IMR-90 (cell line): ENCODE measurements around the gene AMOTL1. TPM values are rescaled to one million over a fixed set of nuclear protein-coding genes. Genes with fewer than 3 reads are reported as not detected.

ENCODE experiments used
- ATAC-seq: fragments of 200-7000 bp; cut with Tn5 transposase; 2 replicates; pipeline ENCODE4 v1.9.1; 2020; ENCODE audit warnings: low read depth, mild to moderate bottlenecking, moderate library complexity
- BruUV-seq: library from RNA; stranded (reverse); fragments of 400-500 nt; replicated peaks from 2 replicates; lab custom pipeline; 2021; lab: Mats Ljungman, UMichigan
- CTCF ChIA-PET: fragments of 300-600 bp; formaldehyde crosslinking; extraction: SDS; loops from one replicate; lab custom pipeline; 2021; ENCODE audit warnings: antibody characterized with exemption; lab: Yijun Ruan, JAX
- POLR2A ChIA-PET: fragments of 300-600 bp; sonication (Branson Sonifier 250); formaldehyde crosslinking; loops from one replicate; lab custom pipeline; 2022; ENCODE audit warnings: antibody characterized with exemption; ENCODE audit not compliant: unreplicated experiment; lab: Charles Lee
- DNase-seq: peaks from one replicate; pipeline ENCODE4 v3.0.0; 2013
- H2AFZ ChIP-seq: replicated peaks from 2 replicates; pipeline ENCODE3; 2013; ENCODE audit warnings: low read length, mild to moderate bottlenecking; ENCODE audit not compliant: poor library complexity
- H2AK5ac ChIP-seq: 2 replicates; pipeline ENCODE4 v1.6.1; 2013; ENCODE audit warnings: low read depth, low read length, inconsistent platforms
- H2AK9ac ChIP-seq: replicated peaks from 2 replicates; pipeline ENCODE3; 2013; ENCODE audit warnings: mild to moderate bottlenecking, low read depth, low read length, moderate library complexity; ENCODE audit not compliant: poor library complexity
- H2BK120ac ChIP-seq: 2 replicates; pipeline ENCODE4 v1.6.1; 2013; ENCODE audit warnings: low read depth, low read length, inconsistent platforms
- H2BK15ac ChIP-seq: 3 replicates; pipeline ENCODE4 v1.6.1; 2013; ENCODE audit warnings: low read depth, low read length, inconsistent platforms
- H2BK20ac ChIP-seq: 2 replicates; pipeline ENCODE4 v1.6.1; 2013; ENCODE audit warnings: low read depth, mild to moderate bottlenecking, inconsistent platforms, low read length, moderate library complexity
- H2BK5ac ChIP-seq: 2 replicates; pipeline ENCODE4 v1.6.1; 2013; ENCODE audit warnings: mild to moderate bottlenecking, low read depth, low read length, inconsistent platforms; ENCODE audit not compliant: poor library complexity, severe bottlenecking
- H3K14ac ChIP-seq: replicated peaks from 2 replicates; pipeline ENCODE4 v1.6.1; 2013; ENCODE audit warnings: low read depth, low read length, inconsistent platforms
- H3K18ac ChIP-seq: 2 replicates; pipeline ENCODE4 v1.6.1; 2013; ENCODE audit warnings: low read depth, low read length, control low read depth
- H3K23ac ChIP-seq: 2 replicates; pipeline ENCODE4 v1.6.1; 2013; ENCODE audit warnings: low read depth, low read length, inconsistent platforms
- H3K27ac ChIP-seq: 2 replicates; pipeline ENCODE4 v1.5.1; 2013; ENCODE audit warnings: mild to moderate bottlenecking, control low read depth, low read length; ENCODE audit not compliant: insufficient read depth
- H3K27me3 ChIP-seq: 2 replicates; pipeline ENCODE4 v1.6.1; 2013; ENCODE audit warnings: low read length; ENCODE audit not compliant: control insufficient read depth, insufficient read depth
- H3K36me3 ChIP-seq: 2 replicates; pipeline ENCODE4 v1.6.1; 2013; ENCODE audit warnings: low read length, mixed read lengths; ENCODE audit not compliant: control insufficient read depth, insufficient read depth
- H3K4ac ChIP-seq: 2 replicates; pipeline ENCODE4 v1.6.1; 2013; ENCODE audit warnings: low read depth, low read length, inconsistent platforms
- H3K4me1 ChIP-seq: 2 replicates; pipeline ENCODE4 v1.6.1; 2013; ENCODE audit warnings: low read length, mixed read lengths; ENCODE audit not compliant: control insufficient read depth, insufficient read depth
- H3K4me2 ChIP-seq: 2 replicates; pipeline ENCODE4 v1.6.1; 2013; ENCODE audit warnings: low read depth, mild to moderate bottlenecking, control low read depth, low read length, moderate library complexity
- H3K4me3 ChIP-seq: 2 replicates; pipeline ENCODE4 v1.5.1; 2013; ENCODE audit warnings: low read depth, mild to moderate bottlenecking, control low read depth, low read length, moderate library complexity; ENCODE audit not compliant: insufficient read depth
- H3K56ac ChIP-seq: 2 replicates; pipeline ENCODE4 v1.6.1; 2013; ENCODE audit warnings: low read length, inconsistent platforms; ENCODE audit not compliant: insufficient read depth; ENCODE audit errors: extremely low read depth
- H3K79me1 ChIP-seq, 2 experiments: 2 replicates each; pipeline ENCODE4 v1.6.1; 2013; ENCODE audit warnings: low read length in 2 of 2, inconsistent platforms in 1 of 2, low read depth in 1 of 2
- H3K9ac ChIP-seq: 2 replicates; pipeline ENCODE4 v1.6.1; 2013; ENCODE audit warnings: low read depth, low read length, control low read depth
- H3K9me1 ChIP-seq: 2 replicates; pipeline ENCODE4 v1.6.1; 2013; ENCODE audit warnings: low read length, inconsistent platforms; ENCODE audit not compliant: insufficient read depth
- H3K9me3 ChIP-seq: 2 replicates; pipeline ENCODE4 v1.6.1; 2013; ENCODE audit warnings: low read length; ENCODE audit not compliant: control insufficient read depth, insufficient read depth
- H4K20me1 ChIP-seq: 2 replicates; pipeline ENCODE4 v1.6.1; 2013; ENCODE audit warnings: low read length, inconsistent platforms; ENCODE audit not compliant: insufficient read depth
- H4K5ac ChIP-seq: 2 replicates; pipeline ENCODE4 v1.6.1; 2013; ENCODE audit warnings: mild to moderate bottlenecking, low read depth, low read length, control low read depth
- H4K8ac ChIP-seq, 2 experiments: 2 replicates each; pipeline ENCODE4 v1.6.1; 2013; ENCODE audit warnings: low read depth in 2 of 2, low read length in 2 of 2, control low read depth in 1 of 2, inconsistent platforms in 1 of 2
- H4K91ac ChIP-seq: 2 replicates; pipeline ENCODE4 v1.6.1; 2013; ENCODE audit warnings: low read depth, low read length, inconsistent platforms; ENCODE audit not compliant: insufficient read depth
- ELK1 ChIP-seq: fragments of 150-350 bp; IDR thresholded peaks from 2 replicates; pipeline ENCODE4 v1.6.1; 2016; ENCODE audit warnings: low read depth, mild to moderate bottlenecking, low read length, moderate library complexity, borderline replicate concordance
- FOS ChIP-seq: fragments of 150-350 bp; IDR thresholded peaks from 2 replicates; pipeline ENCODE4 v1.6.1; 2016; ENCODE audit warnings: low read depth, low read length
- MAFK ChIP-seq: IDR thresholded peaks from 2 replicates; pipeline ENCODE4 v1.6.1; 2012; ENCODE audit warnings: low read depth, low read length, improper control_type of control experiment
- MAZ ChIP-seq: IDR thresholded peaks from 2 replicates; pipeline ENCODE4 v1.6.1; 2012; ENCODE audit warnings: low read depth, mild to moderate bottlenecking, low read length, improper control_type of control experiment, moderate library complexity, borderline replicate concordance
- MXI1 ChIP-seq: IDR thresholded peaks from 2 replicates; pipeline ENCODE4 v1.6.1; 2012; ENCODE audit warnings: low read depth, mild to moderate bottlenecking, low read length, moderate library complexity, borderline replicate concordance
- RAD21 ChIP-seq: IDR thresholded peaks from 2 replicates; pipeline ENCODE4 v1.6.1; 2012; ENCODE audit warnings: low read length, improper control_type of control experiment
- RCOR1 ChIP-seq: IDR thresholded peaks from 2 replicates; pipeline ENCODE4 v1.6.1; 2012; ENCODE audit warnings: mild to moderate bottlenecking, low read length, improper control_type of control experiment; ENCODE audit not compliant: insufficient replicate concordance
- USF2 ChIP-seq: fragments of 150-350 bp; IDR thresholded peaks from 2 replicates; pipeline ENCODE4 v1.6.1; 2017; ENCODE audit warnings: mild to moderate bottlenecking, antibody characterized with exemption, low read length, low read depth
- dilution Hi-C: fragments of 300-500 bp; cut with HindIII; formaldehyde crosslinking; loops from one replicate; pipeline ENCODE4 v1.14.3; 2018; ENCODE audit warnings: low sequenced_read_pairs; ENCODE audit not compliant: unreplicated experiment
- in situ Hi-C: fragments of 300-500 bp; cut with MboI; formaldehyde crosslinking; loops from 3 replicates; pipeline ENCODE4 v1.14.3; 2019; ENCODE audit warnings: low sequenced_read_pairs, inconsistent platforms, mixed read lengths
- intact Hi-C: fragments of 100-400 bp; cut with micrococcal nuclease; formaldehyde crosslinking; loops from 2 replicates; pipeline ENCODE4 v1.10.0; 2022
- polyA plus RNA-seq, 3 experiments: library from polyadenylated mRNA; depleted of rRNA; stranded (reverse); fragments of >200 nt; gene quantifications; 2 replicates each; pipeline ENCODE4 v1.2.3, GENCODE V29; 2012; ENCODE audit warnings: low replicate concordance in 1 of 3
- total RNA-seq: library from RNA; depleted of rRNA; stranded (reverse); fragments of >200 nt; gene quantifications from 2 replicates; pipeline ENCODE4 v1.2.3, GENCODE V29; 2012

The AMOTL1 gene
- total and polyA plus RNA-seq, 2 of the 4 experiments (the other 2 are of a cell fraction) = 18.6 to 49.5 TPM

GRCh38 chr11:94828088-94828487, 59.9 kb downstream of the AMOTL1 start:
- in situ Hi-C loops (no loop called here), intact Hi-C loops (no loop called here), dilution Hi-C loops (no loop called here)
- no peaks in the 10 kb centered on the region; the same call in 1 of the 2 replicates for H4K20me1 ChIP-seq
- H2BK120ac ChIP-seq = no peak overlapping the region
- H2AK5ac ChIP-seq = no peak overlapping the region
- H3K4ac ChIP-seq = no peak overlapping the region
- H3K9me1 ChIP-seq = peaks cover 10% of the 10 kb centered on the region
- H3K36me3 ChIP-seq = peaks cover 62% of the 10 kb centered on the region
- H2BK20ac ChIP-seq = no peak overlapping the region
- DNase-seq (no peak), ATAC-seq (no peak)
- no peak overlapping the region for H3K23ac ChIP-seq
- H3K9ac ChIP-seq = no peak overlapping the region
- no peak overlapping the region for H3K27ac ChIP-seq
- no peak overlapping the region for H3K18ac ChIP-seq
- CTCF ChIA-PET = interaction anchor here (1.0 kb wide), 1 partner anchor 87 kb away, joined by 3 read pairs; no protein-coding TSS in a partner anchor
- H2BK5ac ChIP-seq = no peak overlapping the region
- H4K5ac ChIP-seq = no peak overlapping the region
- no peak overlapping the region for H2AK9ac ChIP-seq
- H3K14ac ChIP-seq = no peak overlapping the region
- no peak overlapping the region for H4K91ac ChIP-seq
- no peak overlapping the region for H3K56ac ChIP-seq
- POLR2A ChIA-PET = no interaction called here
- H4K8ac ChIP-seq = no peak overlapping the region
- no peak overlapping the region for H2AFZ ChIP-seq
- H3K4me3 ChIP-seq = no peak overlapping the region
- H3K4me2 ChIP-seq = no peak overlapping the region
- H3K79me1 ChIP-seq = peaks cover 51 to 68% of the 10 kb centered on the region in 2 experiments
- no peaks in the 10 kb centered on the region for H3K27me3 ChIP-seq
- H3K9me3 ChIP-seq = no peaks in the 10 kb centered on the region
- peaks cover 18% of the 10 kb centered on the region for H3K4me1 ChIP-seq
- BruUV-seq = no TSS peak
- H2BK15ac ChIP-seq = no peak overlapping the region
- TF ChIP-seq MAZ (no peak), RAD21 (no peak), MAFK (no peak), RCOR1 (no peak), USF2 (no peak), ELK1 (no peak), MXI1 (no peak), FOS (no peak)
